GM19193 (cell line): ENCODE results near the gene TSPAN9.

ENCODE experiments used
- POLR2A ChIP-seq: IDR thresholded peaks from 4 replicates; pipeline ENCODE4 v1.6.1; 2011; ENCODE audit not compliant: insufficient read depth, insufficient read length; ENCODE audit errors: extremely low read depth

TSPAN9 gene

GRCh38 chr12:3225796-3226180, 148.6 kb downstream of the TSPAN9 start:
- TF ChIP-seq POLR2A = no peak

- TF ChIP-seq POLR2A = no peak
Measured at GRCh38 chr12:3226264-3226663, 149.1 kb downstream of the TSPAN9 start.

GRCh38 chr12:3227076-3227975, 150.1 kb downstream of the TSPAN9 start:
- no peak for TF ChIP-seq POLR2A

- no peak for TF ChIP-seq POLR2A
Measured at GRCh38 chr12:3228552-3228951, 151.4 kb downstream of the TSPAN9 start.

GRCh38 chr12:3229577-3229976, 152.4 kb downstream of the TSPAN9 start:
- TF ChIP-seq POLR2A = no peak

- no peak for TF ChIP-seq POLR2A
Measured at GRCh38 chr12:3230758-3231375, 153.7 kb downstream of the TSPAN9 start.

GRCh38 chr12:3231399-3231876, 154.3 kb downstream of the TSPAN9 start:
- no peak for TF ChIP-seq POLR2A

- no peak for TF ChIP-seq POLR2A
Measured at GRCh38 chr12:3233797-3234196, 156.6 kb downstream of the TSPAN9 start.

GRCh38 chr12:3236345-3237187, 159.4 kb downstream of the TSPAN9 start:
- TF ChIP-seq POLR2A = no peak

- no peak for TF ChIP-seq POLR2A
Measured at GRCh38 chr12:3238196-3238595, 161.0 kb downstream of the TSPAN9 start.

- TF ChIP-seq POLR2A = no peak
Measured at GRCh38 chr12:3241621-3242020, 164.4 kb downstream of the TSPAN9 start.

GRCh38 chr12:3242199-3242863, 165.2 kb downstream of the TSPAN9 start:
- no peak for TF ChIP-seq POLR2A

- TF ChIP-seq POLR2A = no peak
Measured at GRCh38 chr12:3243376-3244084, 166.4 kb downstream of the TSPAN9 start.

GRCh38 chr12:3244219-3244750, 167.1 kb downstream of the TSPAN9 start:
- TF ChIP-seq POLR2A = no peak
